ENCODE measurements around the gene DNAJC28.
"Not testable (repeated sequence)": the region's sequence is repeated elsewhere in the genome, so short reads cannot be mapped to it uniquely, and the experiment has no call there.

DNAJC28 gene

GRCh38 chr21:33491373-33492102, at the start of gene DNAJC28:
Gene DNAJC28 (minus strand): TSS chr21:33491716. CDS start chr21:33489393, 2,323 bp downstream.
- ATAC-seq: peak; percentile 99

GRCh38 chr21:33541105-33541711, 49.7 kb upstream of the DNAJC28 start:
- peak; percentile 37 for DNase-seq
- ATAC-seq: no peak

More at GRCh38 chr21:33491373-33492102, at the start of gene DNAJC28:
- peak; percentile 96 for DNase-seq

GRCh38 chr21:33540711-33541104, 49.2 kb upstream of the DNAJC28 start:
- no peak for ATAC-seq

GRCh38 chr21:33539616-33540015, 48.1 kb upstream of the DNAJC28 start:
- DNase-seq: no peak
- no peak for ATAC-seq

More at GRCh38 chr21:33540711-33541104, 49.2 kb upstream of the DNAJC28 start:
- DNase-seq: no peak

- ATAC-seq (no peak), DNase-seq (no peak)
These were observed 45.7 kb upstream of the DNAJC28 start for GRCh38 chr21:33537212-33537611.

GRCh38 chr21:33531007-33531406, 39.5 kb upstream of the DNAJC28 start:
- DNase-seq: no peak
- ATAC-seq: no peak

GRCh38 chr21:33522953-33523349, 31.4 kb upstream of the DNAJC28 start:
- no peak for ATAC-seq
- DNase-seq: no peak

GRCh38 chr21:33522297-33522952, 30.9 kb upstream of the DNAJC28 start:
- ATAC-seq: no peak
- no peak for DNase-seq

GRCh38 chr21:33518899-33519298, 27.4 kb upstream of the DNAJC28 start:
- no peak for ATAC-seq
- DNase-seq: no peak

GRCh38 chr21:33514229-33514628, 22.7 kb upstream of the DNAJC28 start:
- DNase-seq: no peak
- ATAC-seq: no peak

- ATAC-seq (no peak), DNase-seq (no peak)
These were observed 21.0 kb upstream of the DNAJC28 start for GRCh38 chr21:33512481-33512880.

GRCh38 chr21:33511639-33512038, 20.1 kb upstream of the DNAJC28 start:
- DNase-seq (no peak), ATAC-seq (no peak)

GRCh38 chr21:33510826-33511225, 19.3 kb upstream of the DNAJC28 start:
- DNase-seq (no peak), ATAC-seq (no peak)

GRCh38 chr21:33507003-33507402, 15.5 kb upstream of the DNAJC28 start:
- ATAC-seq, DNase-seq: not testable (repeated sequence)

GRCh38 chr21:33505833-33506232, 14.3 kb upstream of the DNAJC28 start:
- ATAC-seq (no peak), DNase-seq (no peak)

- ATAC-seq (no peak), DNase-seq (no peak)
These were observed 4.8 kb upstream of the DNAJC28 start for GRCh38 chr21:33496345-33496744.

- no peak for DNase-seq
- no peak for ATAC-seq
These were observed 4.2 kb upstream of the DNAJC28 start for GRCh38 chr21:33495743-33496142.

- no peak for ATAC-seq
- no peak for DNase-seq
These were observed 2.2 kb upstream of the DNAJC28 start for GRCh38 chr21:33493756-33494155.

- ATAC-seq (no peak), DNase-seq (no peak)
These were observed 1.1 kb upstream of the DNAJC28 start for GRCh38 chr21:33492571-33492970.

- ATAC-seq (no peak), DNase-seq (no peak)
These were observed 534 bp downstream of the DNAJC28 start for GRCh38 chr21:33490991-33491372.

- ATAC-seq (no peak), DNase-seq (no peak)
These were observed 2.6 kb downstream of the DNAJC28 start for GRCh38 chr21:33488936-33489335.

GRCh38 chr21:33487996-33488395, 3.5 kb downstream of the DNAJC28 start:
- no peak for ATAC-seq
- DNase-seq: no peak

GRCh38 chr21:33481314-33481943, 10.1 kb downstream of the DNAJC28 start:
- ATAC-seq (no peak), DNase-seq (no peak)

Data from stimulated activated naive CD8-positive, alpha-beta T cell treated with anti-CD3 and anti-CD28 coated beads, Interleukin-15, Interleukin-2, amounts not matched to agents 100 U/mL and 50 U/mL, for 24 hours (primary cell).